OCI-LY1 (cell line): ENCODE data around the gene SERPINB1.

Source experiments
- CTCF ChIP-seq: fragments of 200-600 bp; sonication (generic), shearing (Covaris generic); IDR thresholded peaks from 2 replicates; pipeline ENCODE4 v1.5.1; 2017; ENCODE audit warnings: mild to moderate bottlenecking, antibody characterized with exemption, low read length, moderate library complexity, mixed read lengths
- EZH2 ChIP-seq: fragments of 200-600 bp; sonication (generic), shearing (Covaris generic); IDR thresholded peaks from 2 replicates; pipeline ENCODE4 v1.8.0; 2017; ENCODE audit warnings: borderline replicate concordance, mixed run types, mild to moderate bottlenecking, antibody characterized with exemption, low read length, moderate library complexity, mixed read lengths

- TF ChIP-seq CTCF (no peak), EZH2 (no peak)
These were observed 23.6 kb upstream of the SERPINB1 start for GRCh38 chr6:2865270-2865669.
